Ureter (tissue), 1 donor: ENCODE measurements around the gene FDX2. TPM values are rescaled to one million over a fixed set of nuclear protein-coding genes. Genes with fewer than 3 reads are reported as not detected.

Experiments
- DNase-seq: peaks from one replicate; pipeline ENCODE4 v3.0.0-alpha.2; 2020; ENCODE audit warnings: low spot score
- total RNA-seq: library from RNA; stranded (reverse); gene quantifications from one replicate; pipeline ENCODE4 v1.2.4, GENCODE V29; 2023
- donor health status: DM: yes; HTN: yes; CAD: no.

FDX2 gene
- total RNA-seq, 1 donor from 2014 or later = 25.8 TPM

DNA sequence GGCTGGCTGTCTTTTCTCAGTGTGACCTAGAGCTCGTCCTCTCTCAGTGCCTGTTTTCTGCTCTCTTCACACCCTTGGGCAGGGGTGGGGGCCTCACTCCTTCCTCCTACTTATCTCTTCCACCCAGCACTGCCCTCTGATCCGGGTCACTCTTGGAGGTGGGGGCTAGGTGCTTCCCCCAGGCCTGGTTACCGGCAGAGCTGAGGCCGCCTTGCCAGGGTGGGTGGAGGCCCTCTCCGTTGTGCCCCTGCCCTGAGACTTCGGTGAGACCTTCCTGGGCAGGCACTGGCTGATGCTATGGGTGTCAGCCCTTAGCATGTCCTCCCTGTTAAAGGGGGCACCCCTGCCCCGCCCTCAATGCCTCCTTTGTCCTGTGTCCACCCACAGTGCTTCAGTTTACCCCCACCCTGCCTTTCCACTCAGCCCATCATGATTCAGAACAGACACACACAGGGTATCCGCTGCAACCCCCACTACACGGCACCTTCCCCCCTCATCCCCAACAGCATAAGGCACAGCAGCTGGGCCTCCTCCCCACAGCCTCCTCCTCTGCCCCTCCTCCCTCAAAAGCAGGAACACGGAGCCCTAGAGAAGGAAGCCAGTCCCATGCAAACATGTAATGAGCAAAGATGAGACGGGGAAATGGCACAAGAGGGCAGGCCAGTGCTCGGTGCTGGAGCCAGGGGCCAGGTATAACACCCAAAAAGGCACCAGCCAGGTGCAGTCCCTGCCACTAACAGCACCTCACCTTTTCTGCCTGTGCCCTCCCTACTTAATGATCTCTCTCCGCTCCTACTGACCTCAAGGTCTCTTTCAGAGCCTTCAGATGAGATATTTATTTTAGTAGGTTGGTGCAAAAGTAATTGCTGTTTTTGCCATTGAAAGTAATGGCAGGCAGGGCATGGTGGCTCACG, 16.0 kb downstream of the FDX2 start:
- no peak for DNase-seq

DNA sequence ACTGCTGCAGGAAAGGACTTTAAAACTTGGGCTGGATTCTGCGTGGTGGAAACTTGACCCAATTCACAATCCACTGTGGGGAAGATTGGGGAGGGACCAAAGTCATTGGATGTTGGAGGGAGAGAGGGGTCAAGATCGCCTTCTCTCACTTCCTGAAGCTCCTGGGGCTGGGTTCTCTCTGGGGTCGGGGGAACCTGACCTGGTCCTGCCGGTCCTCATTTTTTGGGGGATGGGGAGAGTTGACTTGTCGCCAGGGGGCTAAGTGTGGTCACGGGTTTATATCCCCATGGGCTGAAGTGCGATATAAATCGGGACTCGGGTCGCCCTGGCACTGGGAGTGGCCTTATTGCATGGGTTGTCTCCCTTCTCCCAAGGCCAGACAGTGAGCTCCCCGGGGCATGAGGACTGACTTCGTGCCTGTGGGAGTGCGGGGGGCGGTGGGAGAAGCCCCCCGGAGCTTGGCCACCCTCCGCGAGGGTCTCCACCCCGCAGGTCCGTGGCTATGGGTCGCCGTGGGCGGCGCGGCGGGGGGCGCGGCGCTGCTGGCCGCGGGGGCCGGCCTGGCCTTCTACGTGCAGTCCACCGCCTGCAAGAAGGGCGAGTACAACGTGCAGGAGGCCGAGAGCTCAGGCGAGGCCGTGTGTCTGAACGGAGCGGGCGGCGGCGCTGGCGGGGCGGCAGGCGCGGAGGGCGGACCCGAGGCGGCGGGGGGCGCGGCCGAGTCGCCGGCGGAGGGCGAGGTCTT, 19.8 kb downstream of the FDX2 start:
- no peak for DNase-seq

- DNase-seq = no peak
Measured at GRCh38 chr19:10295305-10295846, 20.4 kb downstream of the FDX2 start.

- DNase-seq = no peak
Measured at GRCh38 chr19:10294368-10294697, 21.5 kb downstream of the FDX2 start.

- no peak for DNase-seq
Measured at GRCh38 chr19:10293637-10294367, 22.0 kb downstream of the FDX2 start.

GRCh38 chr19:10292789-10293636, 22.8 kb downstream of the FDX2 start:
- no peak for DNase-seq

DNA sequence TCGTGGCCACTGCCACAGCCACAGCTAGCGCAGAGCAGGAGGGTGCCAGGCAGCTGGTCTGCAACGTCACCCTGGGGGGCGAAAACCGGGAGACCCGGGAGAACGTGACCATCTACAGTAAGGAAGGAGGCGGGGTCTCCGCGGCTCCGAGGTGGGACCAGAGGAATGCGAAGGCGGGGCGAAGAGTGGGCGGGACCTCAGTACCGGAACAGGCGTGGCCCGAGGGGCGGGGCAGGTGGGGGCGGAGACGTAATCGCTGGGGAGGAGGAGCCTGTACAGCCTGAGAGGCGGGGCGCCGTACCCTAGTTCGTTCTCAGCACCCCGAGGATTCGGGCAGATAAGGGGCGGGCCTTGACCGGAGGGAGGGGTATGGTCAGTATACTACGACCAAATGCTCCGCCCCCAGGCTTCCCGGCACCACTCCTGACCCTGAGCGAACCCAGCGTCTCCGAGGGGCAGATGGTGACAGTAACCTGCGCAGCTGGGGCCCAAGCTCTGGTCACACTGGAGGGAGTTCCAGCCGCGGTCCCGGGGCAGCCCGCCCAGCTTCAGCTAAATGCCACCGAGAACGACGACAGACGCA, 23.5 kb downstream of the FDX2 start:
- DNase-seq = peak; percentile 86

- no peak for DNase-seq
Measured at GRCh38 chr19:10291554-10292205, 24.1 kb downstream of the FDX2 start.

GRCh38 chr19:10290876-10291553, 24.8 kb downstream of the FDX2 start:
- DNase-seq = peak; percentile 73

DNA sequence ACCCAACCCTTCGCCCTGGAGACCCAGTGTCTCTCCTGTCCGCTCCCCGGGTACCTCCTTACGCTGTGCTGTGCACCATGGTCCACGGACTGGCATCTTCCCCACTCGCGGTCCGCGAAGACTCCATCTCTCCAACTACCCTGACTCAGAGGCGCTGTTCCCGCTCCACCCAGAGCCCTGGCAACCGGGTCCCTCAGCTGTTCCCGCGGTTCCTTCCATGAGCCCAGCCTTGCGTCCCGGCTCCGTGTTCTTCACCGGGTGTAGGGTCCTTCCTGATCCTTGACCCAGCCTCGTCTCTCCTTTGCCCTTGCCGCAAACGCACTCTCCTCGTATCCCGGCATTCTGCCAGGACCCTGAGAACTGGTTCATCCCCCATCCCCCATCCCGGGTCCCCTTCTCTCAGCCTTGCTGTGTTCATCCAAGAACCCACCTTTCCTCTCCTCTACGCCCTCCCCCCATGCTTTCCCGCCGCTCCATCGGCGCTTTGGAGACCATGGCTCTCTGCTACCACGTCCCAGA, 25.4 kb downstream of the FDX2 start:
- DNase-seq = no peak

- no peak for DNase-seq
Measured at GRCh38 chr19:10289836-10290356, 25.9 kb downstream of the FDX2 start, which contains the start of gene ICAM5. Gene ICAM5, plus strand, starts transcription at chr19:10289952. Its CDS starts 92 bp downstream, at chr19:10290044.

GRCh38 chr19:10289167-10289835, 26.5 kb downstream of the FDX2 start:
- DNase-seq = no peak

DNA sequence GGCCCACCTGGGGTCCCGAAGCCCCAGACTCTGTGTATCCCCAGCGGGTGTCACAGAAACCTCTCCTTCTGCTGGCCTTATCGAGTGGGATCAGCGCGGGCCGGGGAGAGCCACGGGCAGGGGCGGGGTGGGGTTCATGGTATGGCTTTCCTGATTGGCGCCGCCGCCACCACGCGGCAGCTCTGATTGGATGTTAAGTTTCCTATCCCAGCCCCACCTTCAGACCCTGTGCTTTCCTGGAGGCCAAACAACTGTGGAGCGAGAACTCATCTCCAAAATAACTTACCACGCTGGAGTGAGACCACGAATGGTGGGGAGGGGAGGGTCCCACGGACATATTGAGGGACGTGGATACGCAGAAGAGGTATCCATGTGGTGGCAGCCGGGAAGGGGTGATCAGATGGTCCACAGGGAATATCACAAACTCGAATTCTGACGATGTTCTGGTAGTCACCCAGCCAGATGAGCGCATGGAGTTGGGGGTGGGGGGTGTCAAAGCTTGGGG, 27.1 kb downstream of the FDX2 start:
- DNase-seq = no peak

DNA sequence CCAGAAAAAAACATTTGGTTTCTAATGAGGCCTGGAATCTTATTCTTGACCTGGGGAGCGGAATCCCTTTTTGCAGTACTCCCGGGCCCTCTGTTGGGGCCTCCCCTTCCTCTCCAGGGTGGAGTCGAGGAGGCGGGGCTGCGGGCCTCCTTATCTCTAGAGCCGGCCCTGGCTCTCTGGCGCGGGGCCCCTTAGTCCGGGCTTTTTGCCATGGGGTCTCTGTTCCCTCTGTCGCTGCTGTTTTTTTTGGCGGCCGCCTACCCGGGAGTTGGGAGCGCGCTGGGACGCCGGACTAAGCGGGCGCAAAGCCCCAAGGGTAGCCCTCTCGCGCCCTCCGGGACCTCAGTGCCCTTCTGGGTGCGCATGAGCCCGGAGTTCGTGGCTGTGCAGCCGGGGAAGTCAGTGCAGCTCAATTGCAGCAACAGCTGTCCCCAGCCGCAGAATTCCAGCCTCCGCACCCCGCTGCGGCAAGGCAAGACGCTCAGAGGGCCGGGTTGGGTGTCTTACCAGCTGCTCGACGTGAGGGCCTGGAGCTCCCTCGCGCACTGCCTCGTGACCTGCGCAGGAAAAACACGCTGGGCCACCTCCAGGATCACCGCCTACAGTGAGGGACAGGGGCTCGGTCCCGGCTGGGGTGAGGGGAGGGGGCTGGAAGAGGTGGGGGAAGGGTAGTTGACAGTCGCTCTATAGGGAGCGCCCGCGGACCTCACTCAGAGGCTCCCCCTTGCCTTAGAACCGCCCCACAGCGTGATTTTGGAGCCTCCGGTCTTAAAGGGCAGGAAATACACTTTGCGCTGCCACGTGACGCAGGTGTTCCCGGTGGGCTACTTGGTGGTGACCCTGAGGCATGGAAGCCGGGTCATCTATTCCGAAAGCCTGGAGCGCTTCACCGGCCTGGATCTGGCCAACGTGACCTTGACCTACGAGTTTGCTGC, 28.7 kb downstream of the FDX2 start, which contains the start of gene ICAM4:
TSS of gene ICAM4 (plus strand) at position 153 of the 935 bp plus-strand sequence. CDS start at position 211, 58 bp downstream.
- no peak for DNase-seq

DNA sequence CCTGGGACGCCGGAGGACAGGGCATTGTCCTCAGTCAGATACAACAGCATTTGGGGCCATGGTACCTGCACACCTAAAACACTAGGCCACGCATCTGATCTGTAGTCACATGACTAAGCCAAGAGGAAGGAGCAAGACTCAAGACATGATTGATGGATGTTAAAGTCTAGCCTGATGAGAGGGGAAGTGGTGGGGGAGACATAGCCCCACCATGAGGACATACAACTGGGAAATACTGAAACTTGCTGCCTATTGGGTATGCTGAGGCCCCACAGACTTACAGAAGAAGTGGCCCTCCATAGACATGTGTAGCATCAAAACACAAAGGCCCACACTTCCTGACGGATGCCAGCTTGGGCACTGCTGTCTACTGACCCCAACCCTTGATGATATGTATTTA, 30.4 kb downstream of the FDX2 start:
- DNase-seq = no peak

GRCh38 chr19:10284960-10285278, 30.9 kb downstream of the FDX2 start:
- no peak for DNase-seq
